Limb (tissue), 2 donors: ENCODE results near the gene DCUN1D3.
"Not testable (repeated sequence)": the region's sequence is repeated elsewhere in the genome, so short reads cannot be mapped to it uniquely, and the experiment has no call there.

Experiments
- DNase-seq, 2 donors: peaks; one replicate each; pipeline ENCODE4 v3.0.0-alpha.2; 2016; ENCODE audit errors: extremely low spot score in 2 of 2

DCUN1D3 gene, protein sequence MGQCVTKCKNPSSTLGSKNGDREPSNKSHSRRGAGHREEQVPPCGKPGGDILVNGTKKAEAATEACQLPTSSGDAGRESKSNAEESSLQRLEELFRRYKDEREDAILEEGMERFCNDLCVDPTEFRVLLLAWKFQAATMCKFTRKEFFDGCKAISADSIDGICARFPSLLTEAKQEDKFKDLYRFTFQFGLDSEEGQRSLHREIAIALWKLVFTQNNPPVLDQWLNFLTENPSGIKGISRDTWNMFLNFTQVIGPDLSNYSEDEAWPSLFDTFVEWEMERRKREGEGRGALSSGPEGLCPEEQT

GRCh38 chr16:20900299-20901067 lies at the start of gene DCUN1D3, which contains the start of gene LYRM1:
Gene DCUN1D3, minus strand, starts transcription at chr16:20900358. Its CDS starts 37,820 bp downstream, at chr16:20862538.
Gene LYRM1, plus strand, starts transcription at chr16:20900771. Its CDS starts 14,785 bp downstream, at chr16:20915556.
- DNase-seq: peak; percentile 98 to 99

- no peak for DNase-seq
Observed at GRCh38 chr16:20949660-20950059, 49.5 kb upstream of the DCUN1D3 start.

- DNase-seq: no peak
Observed at GRCh38 chr16:20948444-20948843, 48.3 kb upstream of the DCUN1D3 start.

DNA sequence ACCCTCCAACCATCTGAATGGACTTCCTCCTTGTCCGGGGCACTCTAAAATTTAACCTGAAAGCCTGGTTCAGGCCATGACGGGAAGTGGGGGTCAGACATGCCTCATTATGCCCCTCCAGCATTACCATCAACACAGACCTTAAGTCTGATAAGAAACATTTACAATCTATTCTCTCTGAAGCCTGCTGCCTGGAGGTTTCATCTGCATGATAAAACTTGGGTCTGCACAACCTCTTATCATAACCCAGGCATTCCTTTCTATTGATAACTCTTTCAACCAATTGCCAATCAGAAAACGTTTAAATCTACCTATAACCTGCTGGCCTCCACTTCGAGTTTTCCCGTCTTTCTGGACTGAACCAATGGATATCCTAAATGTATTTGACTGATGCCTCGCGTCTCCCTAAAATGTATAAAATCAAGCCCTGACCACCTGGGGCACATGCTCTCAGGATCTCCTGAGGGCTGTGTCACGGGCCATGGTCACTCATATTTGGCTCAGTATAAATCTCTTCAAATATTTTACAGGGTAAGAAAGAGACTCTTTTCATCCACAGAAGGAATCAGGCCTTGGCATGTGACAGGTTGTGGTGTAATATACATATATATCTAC lies 46.0 kb upstream of the DCUN1D3 start:
- no peak for DNase-seq

DNA sequence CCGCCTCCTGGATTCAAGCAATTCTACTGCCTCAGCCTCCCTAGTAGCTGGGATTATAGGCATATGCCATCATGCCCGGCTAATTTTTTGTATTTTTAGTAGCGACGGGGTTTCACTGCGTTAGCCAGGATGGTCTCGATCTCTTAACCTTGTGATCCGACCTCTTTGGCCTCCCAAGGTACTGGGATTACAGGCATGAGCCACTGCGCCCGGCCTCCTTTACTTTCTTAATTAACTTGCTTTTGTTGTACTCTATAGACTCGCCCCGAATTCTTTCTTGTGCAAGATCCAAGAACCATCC lies 45.4 kb upstream of the DCUN1D3 start:
- DNase-seq: not testable (repeated sequence)

DNA sequence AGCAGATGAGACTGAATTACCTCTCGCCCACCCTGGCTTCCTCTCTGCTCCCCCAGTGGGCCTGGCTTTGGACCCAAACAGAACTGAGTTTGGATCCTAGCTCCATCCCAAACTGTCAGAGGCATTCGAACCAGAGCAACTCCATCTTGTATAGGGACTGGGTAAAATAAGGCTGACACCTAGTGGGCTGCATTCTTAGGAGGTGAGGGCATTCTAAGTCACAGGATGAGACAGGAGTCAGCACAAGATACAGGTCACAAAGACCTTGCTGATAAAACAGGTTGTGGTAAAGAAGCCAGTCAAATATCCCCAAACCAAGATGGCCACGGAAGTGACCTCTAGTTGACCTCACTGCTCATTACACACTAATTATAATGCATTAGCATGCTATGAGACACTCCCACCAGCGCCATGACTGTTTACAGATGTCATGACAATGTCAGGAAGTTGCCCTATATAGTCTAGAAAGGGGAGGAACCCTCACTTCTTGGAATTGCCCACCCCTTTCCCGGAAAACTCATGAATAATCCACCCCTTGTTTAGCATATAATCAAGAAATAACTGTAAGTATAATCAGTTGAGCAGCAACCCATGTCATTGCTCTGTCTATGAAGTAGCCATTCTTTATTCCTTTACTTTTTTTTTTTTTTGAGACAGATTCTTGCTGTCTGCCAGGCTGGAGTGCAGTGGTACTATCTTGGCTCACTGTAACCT lies 44.9 kb upstream of the DCUN1D3 start:
- DNase-seq: no peak

DNA sequence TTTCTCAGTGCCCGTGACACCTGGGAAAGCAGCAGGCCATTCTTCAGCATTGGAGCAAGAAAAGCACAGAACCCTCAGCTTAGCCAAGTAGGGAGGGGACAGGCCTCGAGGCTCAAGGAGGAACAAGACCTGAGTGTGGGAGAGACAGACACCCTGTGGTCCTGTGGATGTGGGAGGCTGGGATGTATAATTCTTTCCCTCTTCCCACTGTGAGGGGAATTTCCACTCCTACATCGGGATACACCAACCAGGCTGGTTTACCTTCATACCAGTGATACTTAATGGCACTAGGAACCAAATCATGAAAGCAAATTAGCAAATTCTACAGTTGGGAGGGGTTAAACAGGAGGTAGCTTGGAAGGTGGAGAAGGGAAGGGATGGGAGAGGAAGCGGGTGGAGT lies 42.1 kb upstream of the DCUN1D3 start:
- DNase-seq: no peak

GRCh38 chr16:20941636-20941926 lies 41.4 kb upstream of the DCUN1D3 start:
- no peak for DNase-seq

DNA sequence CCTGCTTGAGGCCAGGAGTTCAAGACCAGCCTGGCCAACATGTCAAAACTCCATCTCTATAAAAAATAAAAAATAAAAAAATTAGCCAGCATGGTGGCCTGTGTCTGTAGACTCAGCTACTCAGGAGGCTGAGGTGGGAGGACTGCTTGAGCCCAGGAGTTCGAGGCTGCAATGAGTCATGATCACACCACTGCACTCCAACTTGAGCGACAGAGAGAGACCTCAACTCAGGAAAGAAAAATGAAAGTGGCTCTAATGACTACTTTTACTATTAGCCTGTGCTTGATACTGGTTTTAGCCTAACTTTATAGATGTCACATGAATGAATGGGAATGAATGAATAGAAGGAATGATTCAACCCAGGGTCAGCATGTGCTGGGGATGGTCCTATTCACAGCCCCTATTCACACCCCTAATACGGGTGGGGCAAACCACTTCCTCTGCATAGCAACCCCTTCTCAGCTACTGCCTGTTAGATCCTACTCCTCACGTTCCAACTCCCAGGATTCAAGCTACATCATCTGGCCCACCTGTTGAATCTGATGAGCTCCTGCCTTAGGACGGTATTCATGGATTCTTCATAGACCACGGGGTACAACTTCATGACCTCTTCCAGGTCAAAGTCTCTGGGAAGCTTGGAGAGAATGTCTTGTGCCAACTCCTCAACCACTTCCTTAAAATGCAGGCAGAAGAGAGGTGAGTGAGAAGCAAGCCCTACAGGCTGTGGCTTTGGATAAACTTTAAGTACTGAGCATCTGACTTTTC lies 40.9 kb upstream of the DCUN1D3 start:
- DNase-seq: no peak

DNA sequence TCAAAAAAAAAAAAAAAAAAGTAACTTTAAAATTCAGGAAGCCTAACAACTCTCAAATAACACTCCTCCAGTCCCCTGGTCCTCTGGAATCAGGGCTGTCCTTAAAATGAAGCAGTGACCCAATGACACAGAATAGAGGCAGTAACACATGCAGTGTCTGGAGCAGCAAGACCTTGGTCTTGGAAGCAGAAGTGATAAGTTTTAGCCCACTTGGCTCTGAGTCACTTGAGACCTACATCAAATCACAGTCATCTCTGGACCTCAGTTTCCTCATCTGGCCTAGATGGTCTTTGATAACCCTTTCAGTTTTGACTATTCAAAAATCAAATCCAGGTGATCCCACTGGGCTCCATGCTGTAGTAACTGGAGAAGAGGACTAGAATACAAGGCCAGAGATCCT lies 39.5 kb upstream of the DCUN1D3 start:
- DNase-seq: no peak

DNA sequence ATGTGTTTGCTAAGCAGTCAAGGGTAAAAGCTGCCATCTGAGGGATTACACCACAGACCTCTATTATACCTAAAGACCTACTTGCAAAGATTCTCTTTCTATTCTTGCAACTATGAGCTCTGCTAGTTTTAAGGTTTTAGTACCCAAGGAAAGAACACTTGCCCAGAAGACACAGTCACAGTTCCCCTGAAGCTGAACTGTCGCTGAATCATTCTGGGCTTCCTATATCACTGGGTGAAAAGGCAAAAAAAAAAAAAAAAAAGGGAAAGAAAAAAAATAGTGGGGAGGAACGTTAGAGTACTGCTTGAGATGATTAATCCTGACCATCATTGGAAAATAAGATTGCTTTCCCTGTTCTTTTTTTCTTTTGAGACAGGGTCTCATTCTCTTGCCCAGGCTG lies 38.3 kb upstream of the DCUN1D3 start:
- DNase-seq: no peak

DNA sequence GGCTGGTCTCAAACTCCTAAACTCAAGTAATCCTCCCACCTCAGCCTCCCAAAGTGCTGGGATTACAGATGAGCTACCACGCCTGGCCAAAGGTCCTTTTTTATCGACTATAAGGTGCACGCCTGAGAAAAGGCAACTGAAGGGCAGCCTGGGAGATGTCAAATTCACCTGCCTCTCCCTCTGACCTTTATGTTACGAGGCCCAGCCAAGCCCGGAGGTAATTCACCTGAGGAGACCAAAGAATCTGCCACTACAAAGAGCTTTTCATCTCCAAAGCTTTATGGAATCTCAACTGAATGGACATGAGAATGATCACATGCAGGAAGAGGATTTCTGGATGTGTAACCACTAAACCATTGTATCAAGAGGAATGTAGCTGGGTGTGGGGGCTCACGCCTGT lies 37.6 kb upstream of the DCUN1D3 start:
- no peak for DNase-seq

GRCh38 chr16:20933589-20933988 lies 33.4 kb upstream of the DCUN1D3 start:
- no peak for DNase-seq

- DNase-seq: no peak
Observed at GRCh38 chr16:20931066-20931600, 31.0 kb upstream of the DCUN1D3 start.

DNA sequence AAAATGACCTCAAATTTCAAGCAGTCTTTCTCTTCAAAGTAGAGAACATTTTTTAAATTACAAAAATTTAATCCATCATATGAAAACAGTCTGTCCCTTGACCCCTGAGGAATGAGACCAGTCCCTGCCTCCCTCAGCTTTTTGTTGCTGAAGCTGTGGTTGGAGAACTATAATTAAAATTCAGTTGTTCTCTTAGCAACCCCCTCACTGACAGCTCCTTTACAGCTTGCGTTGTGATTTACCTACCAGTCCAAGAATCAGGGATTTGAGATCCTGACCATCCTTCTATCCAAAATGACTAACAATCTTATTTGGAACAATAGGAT lies 30.2 kb upstream of the DCUN1D3 start:
- DNase-seq: no peak

DNA sequence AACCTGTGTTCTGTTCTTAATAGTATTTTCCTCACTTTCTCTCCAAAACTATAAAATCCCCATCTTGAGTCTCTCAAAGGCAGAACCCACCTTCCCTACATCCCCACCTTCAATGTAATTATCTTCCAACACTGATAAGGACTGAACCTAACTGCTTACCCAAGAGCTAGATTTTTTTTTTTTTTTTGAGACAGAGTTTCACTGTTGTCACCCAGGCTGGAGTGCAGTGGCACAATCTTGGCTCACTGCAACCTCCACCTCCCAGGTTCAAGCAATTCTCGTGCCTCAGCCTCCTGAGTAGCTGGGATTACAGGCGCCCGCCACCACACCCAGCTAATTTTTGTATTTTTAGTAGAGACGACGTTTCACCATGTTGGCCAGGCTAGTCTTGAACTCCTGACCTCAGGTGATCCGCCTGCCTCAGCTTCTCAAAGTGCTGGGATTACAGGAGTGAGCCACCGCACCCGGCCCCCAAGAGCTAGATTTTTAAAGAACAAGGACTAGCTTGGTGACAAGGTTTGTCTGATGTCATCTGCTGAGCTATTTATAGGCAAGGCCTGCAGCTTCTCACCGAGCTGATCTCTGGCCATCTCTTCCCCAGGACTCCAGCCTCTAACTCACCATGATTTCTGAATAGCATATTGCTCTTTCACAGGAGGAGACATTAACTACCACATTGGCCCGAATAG lies 29.7 kb upstream of the DCUN1D3 start:
- DNase-seq: not testable (repeated sequence)

DNA sequence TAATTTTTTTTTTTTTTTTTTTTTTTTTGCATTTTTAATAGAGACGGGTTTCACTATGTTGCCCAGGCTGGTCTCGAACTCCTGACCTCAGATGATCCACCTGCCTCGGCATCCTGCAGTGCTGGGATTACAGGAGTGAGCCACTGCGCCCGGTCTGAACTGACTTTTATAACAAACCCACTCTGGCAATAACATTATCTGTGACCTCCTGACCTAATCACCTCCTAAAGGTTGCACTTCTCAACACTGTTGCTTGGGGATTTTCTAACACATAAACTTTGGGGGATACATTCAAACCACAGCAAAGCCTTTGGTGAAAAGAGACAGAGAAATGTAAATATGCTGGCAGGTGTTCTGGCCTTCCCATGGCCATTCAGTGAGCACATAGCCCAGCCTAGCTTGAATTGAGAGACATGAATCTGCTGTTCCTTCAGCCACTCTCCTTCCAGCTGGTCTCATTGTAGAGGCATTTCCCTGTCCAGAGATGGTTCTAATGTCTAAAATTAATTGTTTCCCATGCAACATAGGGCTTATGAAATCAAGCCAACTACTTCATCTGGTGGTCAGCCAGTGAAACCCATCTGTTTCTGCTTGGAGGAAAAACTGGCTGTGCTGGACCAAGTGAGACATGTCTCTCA lies 28.7 kb upstream of the DCUN1D3 start:
- DNase-seq: no peak

DNA sequence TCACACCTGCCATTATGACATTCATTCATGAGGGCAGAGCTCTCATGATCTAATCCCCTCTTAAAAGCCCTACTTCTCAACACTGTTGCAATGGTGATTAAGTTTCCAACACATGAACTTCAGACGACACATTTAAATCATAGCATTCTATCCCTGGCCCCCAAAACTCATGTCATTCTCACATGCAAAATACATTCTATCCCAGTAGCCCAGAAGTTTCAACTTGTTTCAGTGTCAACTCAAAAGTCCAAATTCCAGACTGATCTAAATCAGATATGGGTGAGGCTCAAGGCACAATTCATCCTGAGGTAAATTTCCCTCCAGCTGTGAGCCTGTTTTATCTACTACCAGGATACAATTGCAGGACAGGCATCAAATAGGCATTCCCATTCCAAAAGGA lies 25.6 kb upstream of the DCUN1D3 start:
- DNase-seq: no peak

DNA sequence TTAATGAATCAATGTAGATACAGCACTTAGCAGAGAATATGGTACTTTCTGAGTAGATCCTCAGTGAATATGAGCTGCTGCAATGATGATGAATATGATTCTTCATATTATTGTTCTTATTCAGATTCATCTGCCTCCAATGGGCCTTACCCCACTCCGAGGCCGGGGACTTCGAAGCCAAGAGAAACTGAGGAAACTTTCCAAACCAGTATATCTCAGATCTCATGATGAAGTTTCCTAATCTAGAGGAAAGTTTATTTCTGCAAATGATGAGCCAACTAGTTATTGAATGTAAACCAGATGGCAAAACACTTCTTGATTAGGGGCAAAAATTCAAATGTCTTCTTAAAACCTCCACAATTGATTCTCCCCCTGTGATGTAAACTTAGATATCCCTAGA lies 23.7 kb upstream of the DCUN1D3 start:
- no peak for DNase-seq

DNA sequence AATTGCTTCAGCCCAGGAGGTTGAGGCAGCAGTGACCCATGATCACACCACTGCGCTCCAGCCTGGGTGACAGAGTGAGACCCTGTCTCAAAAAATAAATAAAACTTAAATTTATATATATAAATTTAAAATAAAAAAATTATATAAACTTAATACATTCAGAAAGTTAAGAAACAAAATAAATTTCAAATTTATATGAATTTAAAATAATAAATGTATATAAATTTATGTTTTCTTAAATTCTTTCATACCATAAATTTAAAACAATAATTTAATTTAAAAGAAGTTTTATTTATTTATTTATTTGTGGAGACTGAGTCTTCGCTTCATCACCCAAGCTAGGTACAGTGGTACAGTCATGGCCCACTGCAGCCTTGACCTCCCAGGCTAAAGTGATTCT lies 20.6 kb upstream of the DCUN1D3 start:
- no peak for DNase-seq
